AG09309 (cell line): ENCODE data around the gene MARCHF3.

ENCODE experiments used
- DNase-seq: peaks from one replicate; pipeline ENCODE4 v3.0.0-alpha.2; 2010; ENCODE audit warnings: low read depth
- H3K4me3 ChIP-seq: 2 replicates; pipeline ENCODE4 v1.5.1; 2011; ENCODE audit warnings: mild to moderate bottlenecking, low read depth, low read length, moderate library complexity; ENCODE audit not compliant: control insufficient read depth
- CTCF ChIP-seq: IDR thresholded peaks from 2 replicates; pipeline ENCODE4 v1.5.1; 2011; ENCODE audit warnings: mild to moderate bottlenecking, low read depth, low read length, inconsistent platforms; ENCODE audit not compliant: insufficient read depth, control insufficient read depth; ENCODE audit errors: missing control alignments

MARCHF3 gene

GRCh38 chr5:126866851-126867636, 163.3 kb downstream of the MARCHF3 start:
- TF ChIP-seq CTCF: no peak
- DNase-seq: no peak

GRCh38 chr5:126865299-126865698, 165.1 kb downstream of the MARCHF3 start:
- peak; percentile 34 for DNase-seq
- no peak for TF ChIP-seq CTCF
- H3K4me3 ChIP-seq: no peak overlapping the region

More at GRCh38 chr5:126866851-126867636, 163.3 kb downstream of the MARCHF3 start:
- H3K4me3 ChIP-seq: no peak overlapping the region

- no peak for DNase-seq
- TF ChIP-seq CTCF: no peak
- no peak overlapping the region for H3K4me3 ChIP-seq
Measured at GRCh38 chr5:126864042-126864688, 166.2 kb downstream of the MARCHF3 start.

- no peak for DNase-seq
- H3K4me3 ChIP-seq: no peak overlapping the region
- no peak for TF ChIP-seq CTCF
Measured at GRCh38 chr5:126863402-126863801, 167.0 kb downstream of the MARCHF3 start.

GRCh38 chr5:126858441-126858840, 171.9 kb downstream of the MARCHF3 start:
- no peak for TF ChIP-seq CTCF
- H3K4me3 ChIP-seq: no peak overlapping the region
- no peak for DNase-seq

GRCh38 chr5:126857472-126858410, 172.6 kb downstream of the MARCHF3 start:
- DNase-seq: no peak
- TF ChIP-seq CTCF: no peak
- H3K4me3 ChIP-seq: no peak overlapping the region
